Measurements from ENCODE around the gene ALK. TPM values are rescaled to one million over a fixed set of nuclear protein-coding genes. Genes with fewer than 3 reads are reported as not detected.

ALK gene
- total RNA-seq, 1 donor from 2014 or later = 0.27 TPM

- peak; percentile 60 for DNase-seq (ENCODE audit: low read depth)
These were observed 584.8 kb downstream of the ALK start for GRCh38 chr2:29336341-29337241.

DNA sequence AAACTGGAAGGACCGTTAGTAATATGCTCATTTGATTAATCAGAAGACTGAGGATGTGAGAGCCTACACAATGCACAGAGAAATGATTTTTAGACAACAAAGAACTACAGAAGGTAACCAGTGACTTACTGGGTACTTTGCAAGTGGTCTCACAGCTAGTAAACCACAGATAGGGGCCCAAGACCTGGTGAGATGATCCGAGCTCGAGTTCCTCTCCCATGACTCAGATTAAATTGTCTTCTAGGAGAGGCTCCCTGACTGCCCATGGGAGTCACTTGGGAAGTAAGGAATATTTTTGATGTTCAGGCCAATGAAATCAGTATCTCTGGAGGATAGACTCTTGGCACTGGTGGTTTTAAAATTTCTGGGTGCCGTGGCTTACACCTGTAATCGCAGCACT, 586.0 kb downstream of the ALK start:
- DNase-seq (ENCODE audit: low read depth) = no peak

DNA sequence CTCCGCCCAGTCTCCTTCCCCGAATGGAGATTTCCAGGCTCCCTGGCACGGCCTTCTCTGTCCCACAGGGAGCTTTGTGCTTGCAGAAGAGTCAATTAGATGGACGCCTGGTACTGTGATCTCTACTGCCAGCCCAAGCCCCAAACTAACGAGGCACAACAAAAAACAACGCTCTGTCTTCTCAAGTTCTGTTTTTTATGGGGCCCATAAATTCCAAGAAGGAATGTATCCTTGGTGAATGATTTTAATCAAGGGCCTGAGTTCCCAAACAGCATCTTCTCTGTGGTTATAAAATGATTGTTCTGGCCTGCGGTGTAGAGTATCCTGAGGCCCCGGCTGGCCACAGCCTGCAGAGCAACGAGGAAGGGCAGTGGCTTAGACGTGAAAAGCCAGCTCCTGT, 586.7 kb downstream of the ALK start:
- peak; percentile 22 for DNase-seq (ENCODE audit: low read depth)

DNA sequence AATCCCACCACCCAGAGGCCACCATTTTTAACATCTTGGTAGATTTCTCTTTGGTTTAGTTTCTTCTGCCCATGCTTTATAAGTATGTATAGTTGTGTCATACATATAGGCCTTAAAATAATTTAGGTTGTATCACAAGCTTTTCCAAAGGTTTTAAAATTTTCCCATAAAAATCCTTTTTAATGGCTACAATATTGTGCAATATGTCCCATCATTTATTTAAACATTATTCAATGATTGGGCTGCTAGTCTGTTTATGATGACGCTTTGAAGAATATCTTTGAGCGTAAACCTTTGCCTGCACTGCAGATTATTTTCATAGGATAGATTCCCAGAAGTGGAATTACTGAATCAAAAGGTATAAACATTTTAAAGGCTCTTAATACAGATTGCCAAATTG, 588.8 kb downstream of the ALK start:
- DNase-seq (ENCODE audit: low read depth) = no peak

DNA sequence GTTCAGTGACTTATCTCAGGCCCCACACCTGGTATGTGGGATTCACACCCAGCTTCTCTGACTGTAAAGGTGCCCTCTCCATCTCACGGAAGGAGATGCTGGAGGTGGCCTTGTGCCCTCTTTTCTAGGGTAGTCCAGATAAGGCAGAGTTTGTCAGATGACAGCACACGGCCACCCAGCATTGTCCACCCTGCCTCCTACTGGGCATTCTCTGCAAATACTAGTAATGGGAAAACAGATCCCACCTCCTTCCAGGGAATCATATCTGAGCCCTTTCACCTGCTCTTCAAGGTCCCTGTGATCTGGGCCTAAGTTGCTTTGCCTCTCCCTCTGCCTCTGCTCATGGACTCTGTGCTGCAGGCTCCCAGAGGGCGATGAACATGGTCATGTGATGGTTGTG, 591.5 kb downstream of the ALK start:
- no peak for DNase-seq (ENCODE audit: low read depth)

- peak; percentile 72 for DNase-seq (ENCODE audit: low read depth)
These were observed 594.5 kb downstream of the ALK start for GRCh38 chr2:29326926-29327325.

GRCh38 chr2:29325544-29325943, 595.8 kb downstream of the ALK start:
- no peak for DNase-seq (ENCODE audit: low read depth)

GRCh38 chr2:29323961-29324360, 597.4 kb downstream of the ALK start:
- peak; percentile 78 for DNase-seq (ENCODE audit: low read depth)

- DNase-seq (ENCODE audit: low read depth) = peak; percentile 28
These were observed 598.1 kb downstream of the ALK start for GRCh38 chr2:29323301-29323700.

DNA sequence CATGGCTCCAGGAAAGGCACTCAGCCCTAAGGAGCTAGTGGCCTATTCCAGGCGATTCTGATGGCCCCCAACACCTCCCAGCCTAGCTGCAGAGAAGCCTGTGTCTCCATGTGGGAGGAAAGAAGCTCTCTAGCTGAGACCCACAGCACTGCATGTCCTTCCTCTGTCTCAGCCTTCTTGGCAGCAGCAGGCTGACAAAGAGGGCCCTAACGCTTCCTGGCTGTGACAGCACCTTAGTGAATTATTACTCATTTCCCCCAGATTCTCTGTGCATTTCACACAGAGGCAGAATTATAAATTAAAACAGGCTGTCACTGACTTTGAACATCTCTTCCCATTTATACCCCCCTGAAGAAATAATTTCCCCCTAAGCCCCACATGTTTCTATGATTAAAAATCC, 599.4 kb downstream of the ALK start:
- no peak for DNase-seq (ENCODE audit: low read depth)

- DNase-seq (ENCODE audit: low read depth) = no peak
These were observed 603.4 kb downstream of the ALK start for GRCh38 chr2:29317801-29318485.

- peak; percentile 16 for DNase-seq (ENCODE audit: low read depth)
These were observed 604.3 kb downstream of the ALK start for GRCh38 chr2:29317077-29317517.

- DNase-seq (ENCODE audit: low read depth) = peak; percentile 61
These were observed 606.4 kb downstream of the ALK start for GRCh38 chr2:29314816-29315571.

DNA sequence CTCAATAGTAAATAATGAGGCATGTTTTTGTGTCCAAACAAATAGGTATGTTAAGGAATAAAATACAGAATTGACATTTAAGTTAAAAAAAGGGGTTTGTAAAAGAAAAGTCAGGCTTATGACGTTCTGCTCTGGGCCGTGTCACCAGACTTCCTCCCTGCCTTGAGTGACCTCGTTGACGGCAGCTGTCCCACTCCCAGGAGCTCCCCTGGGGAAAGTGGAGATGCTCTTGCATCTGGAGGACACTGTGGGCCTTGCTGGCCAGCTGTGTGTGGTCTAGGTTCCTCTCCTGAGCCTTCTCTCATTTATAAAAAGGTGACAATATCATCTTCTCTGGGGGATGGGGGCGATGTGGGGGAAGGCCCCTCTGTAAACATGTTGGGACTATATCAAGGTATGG, 609.9 kb downstream of the ALK start:
- DNase-seq (ENCODE audit: low read depth) = peak; percentile 11

GRCh38 chr2:29310650-29311348, 610.6 kb downstream of the ALK start:
- DNase-seq (ENCODE audit: low read depth) = peak; percentile 74

DNA sequence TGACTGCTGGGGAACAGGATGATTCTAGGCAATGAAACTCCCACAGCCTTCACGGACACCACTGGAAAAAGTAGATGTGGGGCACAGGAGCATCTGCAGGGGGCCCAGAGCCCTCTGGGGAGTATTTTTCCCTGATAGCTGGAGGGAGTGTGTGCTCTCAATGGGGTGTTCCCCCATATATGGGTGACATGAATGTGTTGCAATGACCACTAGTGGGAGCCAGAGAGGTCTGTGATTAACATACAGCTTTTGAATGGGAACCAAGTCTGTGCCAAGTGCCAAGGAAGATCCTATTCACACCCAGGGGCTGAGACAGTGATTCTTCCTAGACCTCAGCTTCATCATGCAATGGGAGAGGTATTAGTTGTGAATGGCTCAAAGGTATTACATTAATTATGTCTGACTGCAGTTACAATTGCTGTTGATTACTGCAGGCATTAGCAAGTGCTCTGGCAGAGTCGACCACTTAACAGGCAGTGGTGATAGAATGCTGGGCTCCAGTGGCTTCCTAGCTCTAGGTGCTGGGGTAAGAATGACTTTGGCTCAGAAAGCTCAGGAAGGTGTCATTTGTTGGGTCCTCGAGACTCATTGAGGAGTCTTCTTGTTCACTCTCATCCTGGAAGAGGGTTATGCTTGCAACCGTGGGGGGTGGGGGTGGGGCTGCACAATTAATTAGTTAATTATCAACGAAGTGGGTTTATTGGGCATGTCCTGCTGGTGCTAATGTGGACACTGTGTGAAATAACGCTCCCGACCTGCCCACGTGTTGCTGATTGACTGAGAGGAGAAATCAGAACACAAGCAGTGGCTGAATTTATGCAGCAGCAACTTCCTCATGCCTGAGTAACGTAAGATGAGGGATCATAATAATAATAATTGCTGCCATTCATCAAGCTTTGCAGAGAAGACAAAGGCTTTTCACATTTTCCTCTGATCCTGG, 612.0 kb downstream of the ALK start:
- DNase-seq (ENCODE audit: low read depth) = peak; percentile 77

- DNase-seq (ENCODE audit: low read depth) = no peak
These were observed 613.0 kb downstream of the ALK start for GRCh38 chr2:29308366-29308765.

GRCh38 chr2:29307519-29307918, 613.9 kb downstream of the ALK start:
- no peak for DNase-seq (ENCODE audit: low read depth)

- no peak for DNase-seq (ENCODE audit: low read depth)
These were observed 615.6 kb downstream of the ALK start for GRCh38 chr2:29305762-29306161.

Data from myocyte (in vitro differentiated cells).